Gastrocnemius medialis (tissue), 4 donors: ENCODE results near the gene FTL.

ENCODE experiments used
- POLR2A ChIP-seq, 2 donors: fragments of 450-650 bp; IDR thresholded peaks; one replicate each; pipeline ENCODE4 v1.6.1; 2017; ENCODE audit warnings: antibody characterized with exemption in 2 of 2, mild to moderate bottlenecking in 2 of 2, moderate library complexity in 2 of 2
- TF ChIP-seq, protein P1 (sequence below), 5 experiments: fragments of 450-650 bp in 3 of 5; fragments of 200-600 bp in 2 of 5; sonication (generic) in 2 of 5; IDR thresholded peaks in 4 of 5; conservative IDR thresholded peaks in 1 of 5; 1 replicate in 4 of 5; 2 replicates in 1 of 5; pipeline ENCODE4 v1.5.1; 2016 to 2019; ENCODE audit warnings: antibody characterized with exemption in 5 of 5, mild to moderate bottlenecking in 3 of 5, moderate library complexity in 3 of 5

DNA sequence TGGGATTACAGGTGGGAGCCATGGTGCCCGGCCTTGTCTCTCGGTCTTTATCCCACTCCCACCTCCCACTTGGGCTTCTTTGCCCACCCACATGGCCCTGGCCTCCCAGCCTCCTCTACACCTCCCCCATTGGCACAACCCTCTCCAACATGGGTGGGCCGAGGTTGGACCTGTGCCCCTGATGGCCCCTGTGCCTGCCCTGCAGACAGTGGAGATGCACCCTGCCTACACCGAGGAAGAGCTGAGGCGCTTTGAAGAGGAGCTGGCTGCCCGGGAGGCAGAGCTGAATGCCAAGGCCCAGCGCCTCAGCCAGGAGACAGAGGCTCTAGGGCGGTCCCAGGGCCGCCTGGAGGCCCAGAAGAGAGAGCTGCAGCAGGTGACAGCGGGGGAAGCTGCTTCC is 44.2 kb upstream of the FTL start:
- no peak for TF ChIP-seq POLR2A (IDR thresholded peaks at IDR 0.05)
- TF ChIP-seq, protein P1, sequence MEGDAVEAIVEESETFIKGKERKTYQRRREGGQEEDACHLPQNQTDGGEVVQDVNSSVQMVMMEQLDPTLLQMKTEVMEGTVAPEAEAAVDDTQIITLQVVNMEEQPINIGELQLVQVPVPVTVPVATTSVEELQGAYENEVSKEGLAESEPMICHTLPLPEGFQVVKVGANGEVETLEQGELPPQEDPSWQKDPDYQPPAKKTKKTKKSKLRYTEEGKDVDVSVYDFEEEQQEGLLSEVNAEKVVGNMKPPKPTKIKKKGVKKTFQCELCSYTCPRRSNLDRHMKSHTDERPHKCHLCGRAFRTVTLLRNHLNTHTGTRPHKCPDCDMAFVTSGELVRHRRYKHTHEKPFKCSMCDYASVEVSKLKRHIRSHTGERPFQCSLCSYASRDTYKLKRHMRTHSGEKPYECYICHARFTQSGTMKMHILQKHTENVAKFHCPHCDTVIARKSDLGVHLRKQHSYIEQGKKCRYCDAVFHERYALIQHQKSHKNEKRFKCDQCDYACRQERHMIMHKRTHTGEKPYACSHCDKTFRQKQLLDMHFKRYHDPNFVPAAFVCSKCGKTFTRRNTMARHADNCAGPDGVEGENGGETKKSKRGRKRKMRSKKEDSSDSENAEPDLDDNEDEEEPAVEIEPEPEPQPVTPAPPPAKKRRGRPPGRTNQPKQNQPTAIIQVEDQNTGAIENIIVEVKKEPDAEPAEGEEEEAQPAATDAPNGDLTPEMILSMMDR (IDR thresholded peaks at IDR 0.05 in 4 of 5, conservative IDR thresholded peaks at IDR 0.05 in 1 of 5), result no peak
